HG02759 (cell line): Measurements from ENCODE around the gene TEX44.
"Not testable (repeated sequence)": the region's sequence is repeated elsewhere in the genome, so short reads cannot be mapped to it uniquely, and the experiment has no call there.

ENCODE experiments used
- ATAC-seq: cut with Tn5 transposase; IDR thresholded peaks from one replicate; pipeline ENCODE4 v1.9.1; 2021; ENCODE audit warnings: mild to moderate bottlenecking, moderate library complexity; ENCODE audit not compliant: unreplicated experiment

TEX44 gene

DNA sequence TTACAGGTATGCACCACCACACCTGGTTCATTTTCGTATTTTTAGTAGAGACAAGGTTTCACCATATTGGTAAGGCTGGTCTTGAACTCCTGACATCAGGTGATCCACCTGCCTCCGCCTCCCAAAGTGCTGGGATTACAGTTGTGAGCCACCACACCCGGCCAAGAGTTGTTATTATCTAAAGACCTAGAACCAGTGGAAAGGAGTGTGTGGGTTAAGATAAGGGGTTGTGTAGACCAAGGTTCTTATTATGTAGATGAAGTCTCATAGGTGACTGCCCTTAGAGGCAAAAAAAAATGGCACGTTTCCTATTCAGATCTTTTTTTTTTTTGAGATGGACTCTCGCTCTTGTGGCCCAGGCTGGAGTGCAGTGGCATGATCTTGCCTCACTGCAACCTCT is 21.7 kb upstream of the TEX44 start:
- not testable (repeated sequence) for ATAC-seq

GRCh38 chr2:231571661-231572191 is 20.9 kb upstream of the TEX44 start:
- no peak for ATAC-seq

GRCh38 chr2:231573096-231573495 is 19.6 kb upstream of the TEX44 start:
- ATAC-seq, result no peak

GRCh38 chr2:231573698-231574421 is 18.8 kb upstream of the TEX44 start:
- no peak for ATAC-seq

- ATAC-seq, result no peak
Observed at GRCh38 chr2:231575612-231576256, 16.9 kb upstream of the TEX44 start.

GRCh38 chr2:231576465-231576864 is 16.2 kb upstream of the TEX44 start:
- ATAC-seq, result no peak

- ATAC-seq, result not testable (repeated sequence)
Observed at GRCh38 chr2:231578655-231579054, 14.0 kb upstream of the TEX44 start.

DNA sequence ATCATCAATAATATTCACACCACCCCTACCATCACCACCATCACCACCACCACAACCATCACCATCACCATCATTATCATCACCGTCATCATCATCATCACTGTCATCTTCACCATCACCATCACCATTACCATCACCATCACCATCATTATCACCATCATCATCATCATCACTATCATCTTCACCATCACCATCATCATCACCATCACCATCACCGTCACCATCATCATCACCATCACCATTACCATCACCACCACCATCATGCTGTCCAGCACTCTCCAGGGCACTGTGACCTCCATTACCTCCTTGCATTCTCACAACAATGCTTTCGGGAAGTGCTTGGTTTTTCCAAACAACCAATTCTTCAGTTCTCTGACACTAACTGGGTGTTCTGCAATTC is 13.1 kb upstream of the TEX44 start:
- ATAC-seq, result no peak

DNA sequence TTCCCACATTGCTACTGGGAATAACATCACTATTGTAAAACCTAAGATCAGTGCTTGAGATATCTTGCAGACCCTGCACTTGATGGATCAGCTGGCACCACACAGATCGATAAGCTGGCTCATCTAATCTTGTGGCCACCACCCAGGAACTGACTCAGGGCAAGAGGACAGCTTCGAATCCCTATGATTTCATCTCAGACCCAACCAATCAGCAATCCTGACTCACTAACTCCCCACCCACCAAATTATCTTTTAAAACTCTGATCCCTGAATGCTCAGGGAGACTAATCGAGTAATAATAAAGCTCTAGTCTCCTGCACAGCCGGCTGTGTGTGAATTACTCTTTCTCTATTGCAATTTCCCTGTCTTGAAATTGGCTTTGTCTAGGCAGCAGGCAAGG is 11.3 kb upstream of the TEX44 start:
- no peak for ATAC-seq

GRCh38 chr2:231583982-231584381 is 8.7 kb upstream of the TEX44 start:
- ATAC-seq, result no peak

- not testable (repeated sequence) for ATAC-seq
Observed at GRCh38 chr2:231587744-231588143, 4.9 kb upstream of the TEX44 start.

DNA sequence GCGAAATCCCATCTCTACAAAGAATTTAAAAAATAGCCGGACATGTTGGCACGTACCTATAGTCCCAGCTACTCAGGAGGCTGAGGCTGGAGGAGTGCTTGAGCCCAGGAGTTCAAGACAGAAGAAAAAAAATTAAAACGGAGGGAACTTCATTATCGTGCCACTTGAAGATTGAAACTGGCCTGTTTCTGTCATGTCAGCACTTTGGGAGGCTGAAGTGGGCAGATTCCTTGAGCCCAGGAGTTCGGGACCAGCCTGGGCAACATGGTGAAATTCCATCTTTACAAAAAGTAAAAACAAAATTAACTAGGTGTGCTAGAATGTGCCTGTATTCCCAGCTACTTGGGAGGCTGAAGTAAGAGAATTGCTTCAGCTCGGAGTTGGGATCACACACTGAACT is 3.0 kb upstream of the TEX44 start:
- no peak for ATAC-seq

DNA sequence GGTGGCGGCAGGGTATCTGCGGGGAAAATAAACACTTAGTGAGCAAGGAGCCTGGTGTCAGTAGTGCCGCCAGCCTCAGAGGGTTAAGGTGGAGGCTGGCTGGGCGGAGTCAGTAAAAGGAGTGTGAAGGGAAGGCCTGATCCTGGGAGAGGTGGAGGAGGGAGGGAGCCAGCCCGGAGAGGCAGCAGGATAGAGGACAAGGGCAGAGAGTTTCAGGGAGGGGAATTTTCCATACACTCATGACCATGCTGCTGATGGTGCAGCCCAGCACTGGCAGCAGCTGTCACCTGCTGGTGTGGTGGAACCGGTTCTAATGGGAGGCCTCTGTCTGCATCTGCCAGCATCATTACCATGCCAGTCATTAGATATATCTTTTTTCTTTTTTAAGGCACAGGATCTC is 2.0 kb upstream of the TEX44 start:
- no peak for ATAC-seq

- ATAC-seq, result no peak
Observed at GRCh38 chr2:231593666-231594065, 1.0 kb downstream of the TEX44 start.

GRCh38 chr2:231597014-231597611 is 4.4 kb downstream of the TEX44 start:
- peak; percentile 91 for ATAC-seq

- ATAC-seq, result no peak
Observed at GRCh38 chr2:231597627-231598026, 5.0 kb downstream of the TEX44 start.

- no peak for ATAC-seq
Observed at GRCh38 chr2:231600619-231601355, 8.1 kb downstream of the TEX44 start.

GRCh38 chr2:231601356-231602229 is 8.9 kb downstream of the TEX44 start:
- ATAC-seq, result no peak

GRCh38 chr2:231602859-231603467 is 10.3 kb downstream of the TEX44 start:
- ATAC-seq, result no peak
